ENCODE data around the gene ATP2B3.
A peak's percentile ranks its signal among the peaks of the same experiment; 100 is the strongest.

ATP2B3 gene

DNA sequence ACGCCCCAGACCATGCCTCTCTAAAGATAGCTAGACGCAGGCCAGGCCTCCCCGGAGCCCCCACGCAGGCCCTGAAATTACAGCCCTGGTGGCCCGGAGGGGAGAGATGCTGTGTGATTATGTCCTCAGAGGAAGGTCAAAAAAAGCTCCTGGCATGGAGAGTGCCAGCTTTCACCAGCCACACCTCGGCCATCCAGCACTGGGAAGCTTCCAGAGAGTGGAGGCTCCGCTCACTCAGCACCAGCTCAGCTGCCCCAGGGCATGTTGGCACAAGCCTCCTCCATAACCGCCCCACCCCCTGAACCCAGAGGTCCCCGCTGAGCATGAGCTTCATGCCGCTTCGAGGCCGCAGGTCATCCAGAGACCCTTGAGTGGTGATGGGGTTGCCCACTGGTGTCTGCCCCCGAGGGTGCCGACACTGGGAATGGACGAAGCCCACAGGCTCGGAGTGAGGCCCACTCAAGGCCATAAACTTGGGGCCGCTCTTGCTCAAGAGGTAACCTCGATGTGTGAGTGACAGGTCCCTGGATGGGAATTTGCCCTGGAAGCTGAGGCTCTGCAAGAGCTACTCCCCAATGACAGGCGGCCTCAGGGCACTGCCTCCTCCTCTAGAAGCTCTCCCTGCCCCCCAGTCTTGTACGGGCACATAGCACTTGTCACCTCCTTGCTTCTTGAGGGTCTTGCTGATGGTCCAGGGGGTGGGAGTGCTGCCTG lies 27.1 kb upstream of the ATP2B3 start:
- DNase-seq (ENCODE audit: extremely low read depth, low read depth): no peak
- TF ChIP-seq, protein P1, sequence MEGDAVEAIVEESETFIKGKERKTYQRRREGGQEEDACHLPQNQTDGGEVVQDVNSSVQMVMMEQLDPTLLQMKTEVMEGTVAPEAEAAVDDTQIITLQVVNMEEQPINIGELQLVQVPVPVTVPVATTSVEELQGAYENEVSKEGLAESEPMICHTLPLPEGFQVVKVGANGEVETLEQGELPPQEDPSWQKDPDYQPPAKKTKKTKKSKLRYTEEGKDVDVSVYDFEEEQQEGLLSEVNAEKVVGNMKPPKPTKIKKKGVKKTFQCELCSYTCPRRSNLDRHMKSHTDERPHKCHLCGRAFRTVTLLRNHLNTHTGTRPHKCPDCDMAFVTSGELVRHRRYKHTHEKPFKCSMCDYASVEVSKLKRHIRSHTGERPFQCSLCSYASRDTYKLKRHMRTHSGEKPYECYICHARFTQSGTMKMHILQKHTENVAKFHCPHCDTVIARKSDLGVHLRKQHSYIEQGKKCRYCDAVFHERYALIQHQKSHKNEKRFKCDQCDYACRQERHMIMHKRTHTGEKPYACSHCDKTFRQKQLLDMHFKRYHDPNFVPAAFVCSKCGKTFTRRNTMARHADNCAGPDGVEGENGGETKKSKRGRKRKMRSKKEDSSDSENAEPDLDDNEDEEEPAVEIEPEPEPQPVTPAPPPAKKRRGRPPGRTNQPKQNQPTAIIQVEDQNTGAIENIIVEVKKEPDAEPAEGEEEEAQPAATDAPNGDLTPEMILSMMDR (IDR thresholded peaks at IDR 0.05; ENCODE audit: low read depth, low read length): no peak

DNA sequence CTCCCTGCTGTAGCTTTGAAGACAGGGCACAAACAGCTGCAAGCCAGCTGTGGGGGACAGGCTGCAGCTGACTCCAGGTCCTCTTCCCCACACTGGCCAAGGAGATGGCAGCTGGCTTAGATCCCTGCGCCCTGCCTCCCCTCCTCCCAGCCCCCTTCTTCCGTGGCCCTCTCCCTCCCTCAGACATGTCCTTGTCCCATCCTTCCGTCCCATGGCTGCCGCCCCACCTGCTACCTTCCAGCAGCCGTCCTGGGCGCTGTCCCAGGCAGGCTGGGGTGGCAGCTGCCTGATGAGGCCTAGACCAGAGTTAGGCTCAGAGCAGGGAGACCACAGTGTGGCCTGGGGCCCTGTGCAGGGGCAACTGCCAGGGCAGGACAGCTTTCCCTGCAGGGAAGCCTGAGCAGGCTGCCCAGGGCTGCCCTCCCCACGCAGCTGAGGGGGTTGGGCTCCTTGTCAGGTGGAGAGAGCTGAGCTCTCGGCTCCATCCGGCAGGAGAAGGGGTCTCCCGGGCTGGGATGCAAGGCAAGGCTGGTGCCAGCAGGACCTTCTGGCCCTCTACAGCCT lies 26.0 kb upstream of the ATP2B3 start:
- no peak for DNase-seq (ENCODE audit: extremely low read depth, low read depth)
- TF ChIP-seq, protein P1 (IDR thresholded peaks at IDR 0.05; ENCODE audit: low read depth, low read length): no peak

DNA sequence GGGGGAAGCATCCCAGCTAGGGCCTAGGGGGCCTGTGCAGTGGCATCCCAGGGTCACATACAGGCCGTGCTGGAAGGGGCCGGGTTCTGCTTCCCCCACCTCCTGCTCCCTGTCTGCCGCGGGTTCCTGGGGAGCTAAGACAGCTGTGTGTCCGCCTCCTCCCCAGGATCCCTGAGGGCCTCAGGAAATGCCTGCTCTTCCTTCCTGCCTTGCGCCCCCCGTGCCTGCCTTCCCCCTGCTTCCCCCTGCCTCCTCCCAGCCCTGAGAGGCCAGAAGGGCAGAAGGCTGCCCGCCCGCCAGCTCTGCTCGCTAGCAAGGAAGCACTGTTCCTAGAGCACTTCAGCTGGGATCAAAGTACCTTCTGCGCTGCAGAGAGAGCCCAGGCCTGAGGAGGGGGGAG lies 25.5 kb upstream of the ATP2B3 start:
- TF ChIP-seq, protein P1 (IDR thresholded peaks at IDR 0.05; ENCODE audit: low read depth, low read length): no peak
- no peak for DNase-seq (ENCODE audit: extremely low read depth, low read depth)

DNA sequence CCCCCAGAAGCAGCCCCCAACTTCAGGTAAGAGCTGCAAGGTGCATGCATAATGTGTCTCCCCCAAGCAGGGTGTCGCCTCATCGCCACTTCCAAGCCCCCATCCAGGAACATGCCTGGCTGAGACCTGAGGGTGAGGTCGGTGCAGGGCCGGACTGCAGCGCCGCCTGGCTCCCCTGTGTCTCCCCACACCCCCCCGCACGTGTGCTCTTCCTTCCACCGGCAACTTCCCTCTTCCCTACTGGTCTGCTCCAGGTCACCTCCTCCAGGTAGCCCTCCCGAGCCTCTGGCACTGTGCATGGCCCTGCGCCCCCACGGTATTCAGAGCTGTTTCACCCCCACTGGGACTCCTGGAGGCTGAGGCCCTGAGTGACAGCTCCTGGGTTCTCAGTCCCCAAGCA lies 24.9 kb upstream of the ATP2B3 start:
- TF ChIP-seq, protein P1 (IDR thresholded peaks at IDR 0.05; ENCODE audit: low read depth, low read length): no peak
- DNase-seq (ENCODE audit: extremely low read depth, low read depth): no peak

DNA sequence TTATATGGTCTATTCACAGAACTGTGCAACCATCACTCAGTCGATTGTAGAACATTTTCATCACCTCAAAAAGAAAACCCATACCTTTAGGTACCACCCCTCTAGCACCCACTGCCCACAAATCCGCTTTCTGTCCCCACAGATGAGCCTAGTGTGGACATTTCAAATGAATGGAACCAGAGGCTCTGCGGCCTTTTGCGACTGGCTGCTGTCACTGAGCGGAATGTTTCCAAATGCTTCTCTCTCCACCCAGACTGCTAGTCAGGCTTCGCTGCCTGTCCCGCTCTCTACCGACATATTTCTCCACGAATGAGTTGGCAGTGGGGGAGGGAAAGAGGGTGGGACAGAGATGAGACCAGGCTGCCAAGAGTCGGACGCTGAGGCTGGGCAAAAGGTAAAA lies 24.4 kb upstream of the ATP2B3 start:
- TF ChIP-seq, protein P1 (IDR thresholded peaks at IDR 0.05; ENCODE audit: low read depth, low read length): no peak
- no peak for DNase-seq (ENCODE audit: extremely low read depth, low read depth)

DNA sequence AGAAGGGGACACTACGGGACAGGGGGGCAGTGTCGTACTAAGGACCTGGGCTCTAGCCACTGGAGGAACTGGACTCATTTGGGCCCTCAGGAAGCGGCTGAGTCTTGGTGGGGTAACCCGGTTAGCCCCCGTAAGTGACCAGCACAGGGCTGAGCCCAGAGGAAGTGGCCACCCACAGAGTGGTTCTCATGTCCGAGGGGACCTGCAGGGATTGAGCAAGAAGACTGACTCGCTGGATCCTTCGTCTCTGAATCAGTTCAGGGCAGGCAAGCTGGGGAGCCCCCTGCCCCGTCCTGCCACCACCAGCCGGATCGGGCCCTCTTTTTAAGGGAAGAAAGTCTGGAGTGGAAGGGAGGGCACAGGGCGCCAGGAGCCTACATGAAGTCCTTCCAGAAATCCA lies 23.4 kb upstream of the ATP2B3 start:
- no peak for DNase-seq (ENCODE audit: extremely low read depth, low read depth)
- TF ChIP-seq, protein P1 (IDR thresholded peaks at IDR 0.05; ENCODE audit: low read depth, low read length): no peak

DNA sequence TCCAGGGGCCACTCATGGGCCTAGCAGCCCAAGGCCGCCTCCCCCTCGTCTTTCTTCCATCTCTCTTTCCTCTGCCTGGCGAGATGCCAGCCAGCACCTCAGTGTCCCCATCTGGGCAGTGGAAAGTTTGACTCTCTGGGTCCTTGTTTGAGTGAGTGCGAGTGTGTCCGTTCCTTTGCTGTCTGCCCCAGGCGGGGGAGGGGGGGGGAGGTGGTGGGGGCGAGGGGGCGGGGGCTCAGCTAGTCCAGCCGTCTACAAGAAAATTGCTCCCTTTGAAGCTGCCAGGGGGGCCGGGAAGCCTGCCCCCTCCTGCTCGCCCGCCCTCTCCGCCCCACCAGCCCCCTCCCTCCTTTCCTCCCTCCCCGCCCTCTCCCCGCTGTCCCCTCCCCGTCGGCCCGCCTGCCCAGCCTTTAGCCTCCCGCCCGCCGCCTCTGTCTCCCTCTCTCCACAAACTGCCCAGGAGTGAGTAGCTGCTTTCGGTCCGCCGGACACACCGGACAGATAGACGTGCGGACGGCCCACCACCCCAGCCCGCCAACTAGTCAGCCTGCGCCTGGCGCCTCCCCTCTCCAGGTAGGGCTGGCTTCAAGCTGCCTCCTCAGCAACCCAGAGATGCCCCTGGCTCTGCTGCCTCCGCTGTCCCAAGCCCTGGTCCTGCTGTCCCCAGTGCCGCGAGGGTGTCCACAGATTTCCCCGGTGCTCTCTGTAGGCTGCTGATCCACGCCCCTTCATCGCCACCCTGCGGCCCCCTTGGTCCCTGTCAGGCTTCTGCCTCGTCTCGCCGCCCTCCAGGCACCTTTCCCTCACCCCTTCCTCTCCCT lies 22.7 kb upstream of the ATP2B3 start, which contains the start of gene BGN:
Gene BGN (plus strand): TSS at position 440 of the 821 bp plus-strand sequence. CDS start 9,652 bp downstream, outside the sequence.
- TF ChIP-seq, protein P1 (IDR thresholded peaks at IDR 0.05; ENCODE audit: low read depth, low read length): peak; percentile 44
- DNase-seq (ENCODE audit: extremely low read depth, low read depth): no peak

Data from AG09319 (cell line).